GM19468 (cell line): ENCODE measurements around the gene DNAL4.

Experiments used
- ATAC-seq: cut with Tn5 transposase; IDR thresholded peaks from one replicate; pipeline ENCODE4 v1.9.1; 2021; ENCODE audit warnings: mild to moderate bottlenecking, moderate library complexity, moderate number of reproducible peaks; ENCODE audit not compliant: unreplicated experiment; ENCODE audit errors: extremely low read depth

DNAL4 gene

DNA sequence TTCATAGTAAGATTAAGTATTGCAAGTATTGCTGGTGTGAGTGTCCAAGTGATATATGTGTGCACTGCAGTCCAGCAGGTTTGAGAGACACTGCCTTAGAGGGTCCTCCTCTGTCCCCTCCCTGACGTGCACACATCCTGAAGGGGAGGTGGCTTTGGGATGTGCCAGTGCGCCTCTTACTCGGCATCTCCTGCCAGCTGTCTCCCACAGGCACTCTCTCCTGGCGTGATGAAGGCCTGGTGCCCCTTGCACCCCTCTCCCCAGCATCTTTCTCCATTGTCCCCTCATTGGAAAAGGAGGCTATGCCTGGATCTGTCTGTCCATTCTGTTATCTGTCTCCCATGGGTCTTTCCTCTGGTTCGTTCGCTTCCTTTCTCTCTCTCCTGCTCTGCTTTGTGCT lies 64.0 kb downstream of the DNAL4 start:
- no peak for ATAC-seq

DNA sequence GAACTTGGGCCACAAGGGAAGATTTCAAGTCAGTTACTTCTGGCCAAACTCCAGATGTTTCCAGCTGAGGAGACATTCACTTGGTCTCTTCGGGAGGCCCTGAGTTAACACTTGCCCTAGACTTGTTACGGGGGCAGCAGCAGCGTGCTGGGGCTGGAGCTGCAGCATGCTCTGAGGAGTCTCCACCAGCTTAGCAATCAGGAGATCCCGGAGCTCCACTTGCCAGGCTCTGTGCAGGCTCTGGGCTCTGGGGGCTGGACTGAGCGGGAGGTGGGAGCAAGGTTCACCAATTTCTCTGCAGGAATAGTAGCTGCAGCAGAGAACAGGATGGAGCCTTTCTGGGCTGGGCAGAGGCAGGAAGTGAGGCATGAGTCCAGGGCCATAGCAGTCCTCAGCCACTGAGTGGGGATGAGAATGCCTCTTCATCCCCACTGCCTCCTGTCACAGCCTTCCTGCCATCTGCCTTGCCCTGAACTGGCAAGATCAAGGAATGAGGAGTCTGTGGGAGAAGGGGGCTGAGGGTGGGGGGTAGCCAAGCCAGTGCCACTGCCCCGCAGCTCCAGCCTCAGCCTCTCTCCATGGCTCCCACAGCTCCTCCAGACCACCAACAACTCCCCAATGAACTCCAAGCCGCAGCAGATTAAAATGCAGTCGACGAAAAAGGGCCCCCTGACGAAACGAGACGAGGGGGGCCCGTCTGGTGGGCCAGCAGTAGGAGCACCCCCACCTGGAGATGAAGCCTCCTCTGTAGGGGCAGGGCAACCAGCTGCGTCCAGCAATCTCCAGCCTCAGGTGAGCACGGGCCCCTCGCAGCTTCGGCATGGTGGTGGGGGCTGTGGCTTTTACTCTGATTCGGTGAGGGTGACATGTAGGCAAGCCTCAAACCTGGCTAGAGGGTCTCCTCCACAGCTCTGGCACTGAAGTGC lies 64.8 kb downstream of the DNAL4 start:
- ATAC-seq, result no peak
